Pancreas (tissue), 10 donors: ENCODE data around the gene TTC22. TPM values are rescaled to one million over a fixed set of nuclear protein-coding genes. Genes with fewer than 3 reads are reported as not detected.

Experiments used
- ATAC-seq, 4 donors: fragments of 200-7000 bp; cut with Tn5 transposase; one replicate each; pipeline versions ENCODE4 v1.8.0 to v1.9.1; 2020; ENCODE audit warnings: mild to moderate bottlenecking in 4 of 4, moderate library complexity in 4 of 4
- DNase-seq, 6 donors: peaks; one replicate each; pipeline ENCODE4 v3.0.0-alpha.2; 2020
- FAIRE-seq: peaks from 2 replicates; lab custom pipeline; 2012; peaks lifted over from hg19 to GRCh38; lab: Jason Lieb, UNC
- H3K27ac ChIP-seq, 4 donors: fragments of 200-600 bp; sonication (generic); 1 replicate in 3 of 4; 2 replicates in 1 of 4; pipeline versions ENCODE4 v1.5.0 to v1.8.0; 2020
- H3K27me3 ChIP-seq, 4 donors: fragments of 200-600 bp; one replicate each; pipeline ENCODE4 v1.8.0; 2021
- H3K36me3 ChIP-seq, 3 donors: fragments of 200-600 bp; sonication (generic) in 1 of 3; one replicate each; pipeline versions ENCODE4 v1.5.0 to v1.8.0; 2020 to 2021
- H3K4me1 ChIP-seq, 3 donors: fragments of 200-600 bp; one replicate each; pipeline ENCODE4 v1.8.0; 2021
- H3K4me3 ChIP-seq, 4 donors: fragments of 200-600 bp; sonication (generic) in 2 of 4; one replicate each; pipeline versions ENCODE4 v1.5.0 to v1.8.0; 2020 to 2021
- H3K9me3 ChIP-seq, 4 donors: fragments of 200-600 bp; one replicate each; pipeline ENCODE4 v1.8.0; 2021
- WGBS, 2 donors: extraction: QIAGEN DNeasy Blood & Tissue Kit; methylation state at CpG; one replicate each; pipeline ENCODE4 v1.1.7; 2013; 5-methylcytosine and 5-hydroxymethylcytosine counted together
- intact Hi-C, 3 donors: fragments of 100-400 bp; cut with DNase I; formaldehyde crosslinking; loops; one replicate each; pipeline versions ENCODE4 v1.11.1 to v1.14.2; 2022
- polyA plus RNA-seq, 2 donors: library from polyadenylated mRNA; stranded (reverse); fragments of 200-250 nt; gene quantifications; one replicate each; pipeline ENCODE4 v1.2.3, GENCODE V29; 2013
- total RNA-seq, 6 donors: library from RNA; stranded (reverse); fragmentation: NEBNext Ultra II Directional in 4 of 6; extraction: Animal tissue kit (Norgen Biotek cat#: 25700) in 4 of 6; gene quantifications; one replicate each; pipeline versions ENCODE4 v1.2.1 to v1.2.4, GENCODE V29; 2021 to 2023
- TF ChIP-seq, protein P1 (sequence below), 4 donors: fragments of 200-600 bp; sonication (generic) in 3 of 4; IDR thresholded peaks; one replicate each; pipeline versions ENCODE4 v1.5.0 to v1.8.0; 2021; ENCODE audit warnings: antibody characterized with exemption in 4 of 4
- donor health status: healthy with polysubstance abuse.
- donor health status: DM: no; HTN: no; CAD: no; lungs with moderate emphysema.
- donor health status: DM: no; HTN: no; CAD: no.
- donor health status: control.
- donor health status: control.
- donor health status: Bipolar disorder and iron deficiency.
- donor health status: DM: yes; HTN: yes; CAD: no.
- donor health status: DM: no; HTN: no; CAD: no.
- donor health status: DM: no; HTN: no; CAD: no.
- donor health status: DM: yes; HTN: yes; CAD: no.

Gene TTC22
- total and polyA plus RNA-seq, 8 donors = 6.1 to 10.6 (median 7.1) TPM

DNA sequence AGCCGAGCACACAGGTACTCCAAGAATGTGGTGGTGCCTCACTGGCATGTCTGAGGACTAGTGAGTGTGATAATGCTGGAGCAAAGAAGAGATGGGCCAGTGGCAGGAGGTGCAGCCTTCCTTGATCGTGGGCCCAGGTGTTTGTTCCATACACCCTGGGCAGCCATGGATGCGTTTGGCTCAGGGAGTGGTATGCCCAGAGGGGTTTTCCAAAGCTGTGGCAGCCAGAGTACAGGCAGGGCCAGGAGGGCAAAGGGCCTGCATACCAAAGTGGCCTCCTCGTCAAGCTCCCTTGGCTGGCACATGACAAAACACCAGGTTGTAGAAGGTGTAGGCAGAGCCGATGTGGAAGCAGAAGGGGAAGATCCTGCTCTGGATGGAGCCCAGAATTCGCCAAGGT, 55.8 kb downstream of the TTC22 start:
- DNase-seq = no peak
- no peaks in the 10 kb centered on the region for H3K4me1 ChIP-seq
- no peak overlapping the region for H3K27ac ChIP-seq
- H3K4me3 ChIP-seq = no peak overlapping the region
- intact Hi-C loops = no loop called here
- no peak for FAIRE-seq
- 77 to 86% methylated on average over 6 of the region's 6 CpGs for WGBS, 2 donors
- H3K9me3 ChIP-seq = no peaks in the 10 kb centered on the region
- H3K36me3 ChIP-seq = peaks cover 2 to 15% (median 4%) of the 10 kb centered on the region in 3 donors
- peak in 1 of 4 donors; percentile 20 for ATAC-seq
- TF ChIP-seq, protein P1, sequence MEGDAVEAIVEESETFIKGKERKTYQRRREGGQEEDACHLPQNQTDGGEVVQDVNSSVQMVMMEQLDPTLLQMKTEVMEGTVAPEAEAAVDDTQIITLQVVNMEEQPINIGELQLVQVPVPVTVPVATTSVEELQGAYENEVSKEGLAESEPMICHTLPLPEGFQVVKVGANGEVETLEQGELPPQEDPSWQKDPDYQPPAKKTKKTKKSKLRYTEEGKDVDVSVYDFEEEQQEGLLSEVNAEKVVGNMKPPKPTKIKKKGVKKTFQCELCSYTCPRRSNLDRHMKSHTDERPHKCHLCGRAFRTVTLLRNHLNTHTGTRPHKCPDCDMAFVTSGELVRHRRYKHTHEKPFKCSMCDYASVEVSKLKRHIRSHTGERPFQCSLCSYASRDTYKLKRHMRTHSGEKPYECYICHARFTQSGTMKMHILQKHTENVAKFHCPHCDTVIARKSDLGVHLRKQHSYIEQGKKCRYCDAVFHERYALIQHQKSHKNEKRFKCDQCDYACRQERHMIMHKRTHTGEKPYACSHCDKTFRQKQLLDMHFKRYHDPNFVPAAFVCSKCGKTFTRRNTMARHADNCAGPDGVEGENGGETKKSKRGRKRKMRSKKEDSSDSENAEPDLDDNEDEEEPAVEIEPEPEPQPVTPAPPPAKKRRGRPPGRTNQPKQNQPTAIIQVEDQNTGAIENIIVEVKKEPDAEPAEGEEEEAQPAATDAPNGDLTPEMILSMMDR (IDR thresholded peaks at IDR 0.05) = no peak
- no peaks in the 10 kb centered on the region for H3K27me3 ChIP-seq

DNA sequence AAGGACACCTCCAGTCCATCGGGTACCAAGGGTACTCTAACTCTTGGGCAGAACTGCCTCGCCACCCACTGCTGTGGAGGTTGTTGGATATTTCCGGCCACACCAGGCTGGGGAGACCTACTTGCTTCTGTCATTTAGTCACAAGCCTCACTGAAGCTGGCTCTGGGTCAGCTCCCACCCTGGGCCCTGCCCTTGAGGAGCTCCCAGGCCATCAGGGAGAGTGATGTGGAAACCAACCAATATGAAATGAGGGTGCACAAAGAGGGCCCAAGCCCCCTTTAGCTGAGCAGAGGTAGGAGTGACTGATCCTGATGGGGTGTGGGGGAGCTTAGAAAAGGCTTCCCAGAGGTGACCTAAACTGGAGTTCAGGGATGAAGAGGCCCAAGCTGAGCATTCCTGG, 56.4 kb downstream of the TTC22 start:
- Histone ChIP-seq H3K36me3 (peaks cover 2 to 20% (median 4%) of the 10 kb centered on the region in 3 donors), H3K27ac (no peak overlapping the region), H3K9me3 (no peaks in the 10 kb centered on the region), H3K4me3 (no peak overlapping the region), H3K4me1 (no peaks in the 10 kb centered on the region), H3K27me3 (no peaks in the 10 kb centered on the region)
- DNase-seq (no peak), FAIRE-seq (no peak), ATAC-seq (no peak)
- intact Hi-C loops = no loop called here
- TF ChIP-seq, protein P1 (IDR thresholded peaks at IDR 0.05) = no peak
- WGBS, 2 donors = 87 to 95% methylated on average over 3 of the region's 3 CpGs

DNA sequence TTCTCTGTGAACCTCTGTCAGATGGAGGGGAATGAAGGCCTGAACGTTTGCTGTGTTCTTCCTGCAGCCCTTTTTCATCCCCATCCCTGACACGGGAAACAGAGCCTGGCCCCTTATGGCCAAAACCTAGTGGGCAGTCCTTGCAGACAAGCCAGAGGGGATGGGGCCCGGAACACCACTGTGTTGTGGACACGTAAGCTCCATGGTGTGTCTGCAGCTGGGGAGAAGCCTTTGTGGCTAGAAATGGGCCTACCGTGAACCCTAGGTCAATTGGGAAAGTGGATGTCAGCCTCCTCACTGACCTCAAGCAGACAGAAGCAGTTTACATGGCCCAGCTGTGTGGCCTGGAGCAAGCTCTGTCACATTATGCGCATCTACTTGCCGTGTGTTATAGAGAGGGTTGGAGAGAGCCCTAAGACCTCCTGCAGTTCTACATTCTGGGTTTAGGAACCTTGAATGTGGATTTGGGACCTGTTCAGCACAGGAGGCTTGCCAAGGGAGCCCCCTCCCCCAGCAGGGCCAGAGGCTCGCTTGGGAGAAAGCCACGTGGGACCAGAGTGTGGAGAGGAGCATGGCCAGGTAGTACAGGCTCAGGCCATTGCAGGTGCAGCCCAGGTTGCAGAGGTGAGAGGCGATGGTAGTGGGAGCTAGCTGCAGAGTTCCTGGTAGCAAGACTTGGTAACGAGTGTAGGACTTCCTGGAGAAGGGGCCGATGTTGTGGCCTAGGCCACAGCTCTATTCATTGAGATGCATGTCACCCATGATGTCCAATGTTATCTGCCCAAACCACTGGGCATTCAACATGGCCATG, 57.5 kb downstream of the TTC22 start:
- no peaks in the 10 kb centered on the region for H3K9me3 ChIP-seq
- TF ChIP-seq, protein P1 (IDR thresholded peaks at IDR 0.05) = no peak
- DNase-seq (no peak), FAIRE-seq (no peak), ATAC-seq (no peak)
- intact Hi-C loops = no loop called here
- peaks cover 2 to 21% (median 10%) of the 10 kb centered on the region in 3 donors for H3K36me3 ChIP-seq
- H3K27ac ChIP-seq = no peak overlapping the region
- H3K4me3 ChIP-seq = no peak overlapping the region
- WGBS, 2 donors = 83 to 85% methylated on average over 12 of the region's 12 CpGs
- H3K27me3 ChIP-seq = no peaks in the 10 kb centered on the region
- no peaks in the 10 kb centered on the region for H3K4me1 ChIP-seq

DNA sequence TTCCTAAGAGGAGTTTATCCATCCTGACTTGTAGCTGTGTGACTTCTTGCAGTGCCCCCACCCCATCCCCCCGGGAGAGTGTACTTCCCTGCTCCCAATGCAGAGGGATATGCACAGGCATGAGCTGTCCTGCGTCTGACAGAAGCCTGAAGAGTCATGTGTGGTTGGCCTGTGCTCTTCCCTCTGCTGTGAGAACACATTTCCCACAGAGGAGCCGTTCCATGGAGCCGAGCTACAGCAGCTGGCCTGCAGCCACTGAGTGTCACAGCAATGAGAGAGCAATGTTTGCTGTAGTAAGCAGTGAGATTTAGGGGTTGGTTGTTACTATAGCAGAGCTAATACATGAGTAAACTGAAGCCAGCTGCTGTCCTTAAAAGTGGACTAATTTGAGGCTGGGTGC, 58.8 kb downstream of the TTC22 start:
- peaks cover 2 to 29% (median 21%) of the 10 kb centered on the region in 3 donors for H3K36me3 ChIP-seq
- 81 to 82% methylated on average over 4 of the region's 4 CpGs for WGBS, 2 donors
- no peak for DNase-seq

More for the DNA sequence above, 58.8 kb downstream of the TTC22 start:
- FAIRE-seq (no peak), ATAC-seq (peak in 1 of 4 donors; percentile 18)
- H3K9me3 ChIP-seq = no peaks in the 10 kb centered on the region
- TF ChIP-seq, protein P1 (IDR thresholded peaks at IDR 0.05) = no peak
- no peaks in the 10 kb centered on the region for H3K4me1 ChIP-seq
- H3K4me3 ChIP-seq = no peak overlapping the region
- H3K27me3 ChIP-seq = no peaks in the 10 kb centered on the region
- H3K27ac ChIP-seq = no peak overlapping the region
- intact Hi-C loops = no loop called here
